Effector memory CD8-positive, alpha-beta T cell (primary cell): ENCODE data around the gene SLPI.

ENCODE experiments used
- ATAC-seq: fragments of 150-1000 bp; cut with Tn5 transposase; replicated peaks from 2 replicates; pipeline ENCODE4 v1.10.0; 2021; ENCODE audit warnings: mild to moderate bottlenecking, moderate library complexity
- DNase-seq, 3 experiments: peaks; one replicate each; pipeline ENCODE4 v3.0.0; 2021
- H3K27ac Mint-ChIP-seq, 2 donors: one replicate each; pipeline ENCODE4 v1.8.0; 2022; ENCODE audit warnings: mild to moderate bottlenecking in 2 of 2, mixed read lengths in 2 of 2, moderate library complexity in 2 of 2
- H3K27me3 Mint-ChIP-seq, 2 donors: one replicate each; pipeline ENCODE4 v1.8.0; 2022; ENCODE audit warnings: mixed read lengths in 2 of 2
- H3K36me3 Mint-ChIP-seq: one replicate; pipeline ENCODE4 v1.8.0; 2022; ENCODE audit warnings: mild to moderate bottlenecking, moderate library complexity, mixed read lengths; ENCODE audit not compliant: insufficient read depth
- H3K4me1 Mint-ChIP-seq, 2 donors: one replicate each; pipeline ENCODE4 v1.8.0; 2022; ENCODE audit warnings: low read depth in 2 of 2, mixed read lengths in 2 of 2
- H3K4me3 Mint-ChIP-seq, 2 donors: one replicate each; pipeline ENCODE4 v1.8.0; 2022; ENCODE audit warnings: mild to moderate bottlenecking in 2 of 2, mixed read lengths in 2 of 2, moderate library complexity in 2 of 2
- H3K9me3 Mint-ChIP-seq, 2 donors: one replicate each; pipeline ENCODE4 v1.8.0; 2022; ENCODE audit warnings: mixed read lengths in 2 of 2

Gene SLPI

GRCh38 chr20:45290677-45291355 lies 36.5 kb upstream of the SLPI start:
- Mint-ChIP-seq H3K4me3 (no peak overlapping the region), H3K36me3 (no peaks in the 10 kb centered on the region), H3K27me3 (peaks cover 31 to 69% of the 10 kb centered on the region in 2 donors), H3K9me3 (no peaks in the 10 kb centered on the region), H3K27ac (no peak overlapping the region), H3K4me1 (peaks cover 3 to 15% of the 10 kb centered on the region in 2 donors)
- DNase-seq (peak; percentile 63 to 68 (median 64)), ATAC-seq (peak; percentile 42)

GRCh38 chr20:45289942-45290676 lies 35.7 kb upstream of the SLPI start:
- DNase-seq (no peak), ATAC-seq (no peak)
- no peak overlapping the region for H3K27ac Mint-ChIP-seq
- H3K4me1 Mint-ChIP-seq = peaks cover 3 to 15% of the 10 kb centered on the region in 2 donors
- no peak overlapping the region for H3K4me3 Mint-ChIP-seq
- H3K27me3 Mint-ChIP-seq = peaks cover 31 to 69% of the 10 kb centered on the region in 2 donors
- H3K9me3 Mint-ChIP-seq = no peaks in the 10 kb centered on the region
- no peaks in the 10 kb centered on the region for H3K36me3 Mint-ChIP-seq

- peaks cover 35 to 71% of the 10 kb centered on the region in 2 donors for H3K27me3 Mint-ChIP-seq
- no peak overlapping the region for H3K4me3 Mint-ChIP-seq
- no peak overlapping the region for H3K27ac Mint-ChIP-seq
- H3K4me1 Mint-ChIP-seq = peaks cover 1 to 14% of the 10 kb centered on the region in 2 donors
- no peak for ATAC-seq
- H3K9me3 Mint-ChIP-seq = no peaks in the 10 kb centered on the region
- no peaks in the 10 kb centered on the region for H3K36me3 Mint-ChIP-seq
- no peak for DNase-seq
Measured at GRCh38 chr20:45288860-45289259, 34.5 kb upstream of the SLPI start.

DNA sequence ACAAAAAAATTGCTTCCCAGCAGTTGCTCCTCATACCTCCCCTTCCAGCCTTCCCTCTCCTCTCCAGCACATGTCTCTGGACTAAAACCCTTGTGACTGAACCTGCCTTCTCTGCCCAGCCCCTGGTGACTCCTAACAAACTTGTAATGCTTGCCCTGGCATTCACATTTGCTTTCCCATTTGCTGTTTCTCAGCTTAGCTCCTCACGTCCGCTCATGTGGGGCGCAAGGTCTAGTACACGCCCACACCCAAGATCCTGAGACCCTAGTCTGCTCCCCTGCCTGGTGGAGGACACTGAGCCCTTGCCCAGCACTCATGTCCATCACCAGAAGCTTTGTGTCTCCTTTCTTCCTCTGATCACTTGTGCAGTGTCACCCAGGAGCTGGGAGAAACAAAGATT lies 34.0 kb upstream of the SLPI start:
- Mint-ChIP-seq H3K27ac (no peak overlapping the region), H3K36me3 (no peaks in the 10 kb centered on the region), H3K9me3 (no peaks in the 10 kb centered on the region), H3K4me3 (no peak overlapping the region), H3K27me3 (peaks cover 37 to 69% of the 10 kb centered on the region in 2 donors), H3K4me1 (peaks cover 0 to 10% of the 10 kb centered on the region in 2 donors)
- DNase-seq (no peak), ATAC-seq (no peak)

GRCh38 chr20:45283551-45284057 lies 29.2 kb upstream of the SLPI start:
- peaks cover 53% of the 10 kb centered on the region in 2 donors for H3K27me3 Mint-ChIP-seq

GRCh38 chr20:45282700-45283550 lies 28.6 kb upstream of the SLPI start:
- H3K4me1 Mint-ChIP-seq = no peaks in the 10 kb centered on the region
- no peaks in the 10 kb centered on the region for H3K36me3 Mint-ChIP-seq
- H3K27me3 Mint-ChIP-seq = peaks cover 49 to 53% of the 10 kb centered on the region in 2 donors
- DNase-seq (no peak), ATAC-seq (no peak)
- H3K9me3 Mint-ChIP-seq = no peaks in the 10 kb centered on the region
- no peak overlapping the region for H3K27ac Mint-ChIP-seq
- no peak overlapping the region for H3K4me3 Mint-ChIP-seq

More at GRCh38 chr20:45283551-45284057, 29.2 kb upstream of the SLPI start:
- Mint-ChIP-seq H3K9me3 (no peaks in the 10 kb centered on the region), H3K36me3 (no peaks in the 10 kb centered on the region), H3K4me1 (no peaks in the 10 kb centered on the region), H3K4me3 (no peak overlapping the region), H3K27ac (no peak overlapping the region)
- ATAC-seq (no peak), DNase-seq (no peak)

- H3K27ac Mint-ChIP-seq = no peak overlapping the region
- peaks cover 58 to 61% of the 10 kb centered on the region in 2 donors for H3K27me3 Mint-ChIP-seq
- H3K4me3 Mint-ChIP-seq = no peak overlapping the region
- H3K9me3 Mint-ChIP-seq = no peaks in the 10 kb centered on the region
- H3K36me3 Mint-ChIP-seq = no peaks in the 10 kb centered on the region
- DNase-seq (no peak), ATAC-seq (no peak)
- H3K4me1 Mint-ChIP-seq = no peaks in the 10 kb centered on the region
Measured at GRCh38 chr20:45279992-45280391, 25.6 kb upstream of the SLPI start.

GRCh38 chr20:45275338-45275737 lies 21.0 kb upstream of the SLPI start:
- H3K4me3 Mint-ChIP-seq = no peak overlapping the region
- H3K27me3 Mint-ChIP-seq = peaks cover 67 to 88% of the 10 kb centered on the region in 2 donors
- H3K36me3 Mint-ChIP-seq = no peaks in the 10 kb centered on the region
- H3K4me1 Mint-ChIP-seq = no peaks in the 10 kb centered on the region
- H3K9me3 Mint-ChIP-seq = no peaks in the 10 kb centered on the region
- ATAC-seq (no peak), DNase-seq (no peak)
- H3K27ac Mint-ChIP-seq = no peak overlapping the region

- H3K4me1 Mint-ChIP-seq = no peaks in the 10 kb centered on the region
- no peak overlapping the region for H3K27ac Mint-ChIP-seq
Measured at GRCh38 chr20:45269754-45270270, 15.4 kb upstream of the SLPI start.

GRCh38 chr20:45269056-45269455 lies 14.7 kb upstream of the SLPI start:
- Mint-ChIP-seq H3K4me1 (no peaks in the 10 kb centered on the region), H3K27ac (no peak overlapping the region), H3K9me3 (no peaks in the 10 kb centered on the region), H3K4me3 (no peak overlapping the region), H3K36me3 (no peaks in the 10 kb centered on the region), H3K27me3 (peaks cover 50 to 65% of the 10 kb centered on the region in 2 donors)
- DNase-seq (no peak), ATAC-seq (no peak)

More at GRCh38 chr20:45269754-45270270, 15.4 kb upstream of the SLPI start:
- ATAC-seq (no peak), DNase-seq (no peak)
- H3K9me3 Mint-ChIP-seq = no peaks in the 10 kb centered on the region
- H3K36me3 Mint-ChIP-seq = no peaks in the 10 kb centered on the region
- H3K4me3 Mint-ChIP-seq = no peak overlapping the region
- H3K27me3 Mint-ChIP-seq = peaks cover 55 to 65% of the 10 kb centered on the region in 2 donors

- no peak overlapping the region for H3K27ac Mint-ChIP-seq
- H3K27me3 Mint-ChIP-seq = peaks cover 49 to 65% of the 10 kb centered on the region in 2 donors
- H3K36me3 Mint-ChIP-seq = no peaks in the 10 kb centered on the region
- H3K9me3 Mint-ChIP-seq = no peaks in the 10 kb centered on the region
- H3K4me3 Mint-ChIP-seq = no peak overlapping the region
- no peak for ATAC-seq
- no peak for DNase-seq
- H3K4me1 Mint-ChIP-seq = no peaks in the 10 kb centered on the region
Measured at GRCh38 chr20:45268531-45268930, 14.2 kb upstream of the SLPI start.

DNA sequence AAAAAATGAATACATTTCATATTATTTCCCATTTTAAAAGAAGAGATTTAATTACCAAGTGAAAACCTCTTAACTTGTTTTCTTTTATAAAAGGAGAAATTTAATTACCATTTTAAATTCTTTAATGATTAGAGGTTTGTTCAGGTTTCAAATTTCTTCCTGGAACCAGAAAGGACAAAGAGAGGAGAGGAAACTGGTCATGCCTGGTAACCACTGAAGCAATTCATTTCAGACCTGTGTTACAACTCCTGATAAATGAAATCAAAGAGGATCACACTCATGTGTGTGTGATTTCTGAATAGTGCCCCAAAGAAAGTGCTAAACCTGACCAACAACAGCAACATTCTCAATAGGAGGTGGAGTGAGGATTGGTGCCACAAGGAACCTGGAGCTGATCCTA lies 12.6 kb upstream of the SLPI start:
- H3K9me3 Mint-ChIP-seq = no peaks in the 10 kb centered on the region
- no peak overlapping the region for H3K4me3 Mint-ChIP-seq
- DNase-seq = no peak
- H3K4me1 Mint-ChIP-seq = no peaks in the 10 kb centered on the region
- peaks cover 49 to 63% of the 10 kb centered on the region in 2 donors for H3K27me3 Mint-ChIP-seq
- ATAC-seq = no peak
- no peaks in the 10 kb centered on the region for H3K36me3 Mint-ChIP-seq
- no peak overlapping the region for H3K27ac Mint-ChIP-seq
